GM19240 (cell line): ENCODE results near the gene CHST5.

Experiments used
- DNase-seq: peaks from one replicate; pipeline ENCODE4 v3.0.0; 2011; ENCODE audit warnings: low spot score; ENCODE audit not compliant: insufficient read length

CHST5 gene

DNA sequence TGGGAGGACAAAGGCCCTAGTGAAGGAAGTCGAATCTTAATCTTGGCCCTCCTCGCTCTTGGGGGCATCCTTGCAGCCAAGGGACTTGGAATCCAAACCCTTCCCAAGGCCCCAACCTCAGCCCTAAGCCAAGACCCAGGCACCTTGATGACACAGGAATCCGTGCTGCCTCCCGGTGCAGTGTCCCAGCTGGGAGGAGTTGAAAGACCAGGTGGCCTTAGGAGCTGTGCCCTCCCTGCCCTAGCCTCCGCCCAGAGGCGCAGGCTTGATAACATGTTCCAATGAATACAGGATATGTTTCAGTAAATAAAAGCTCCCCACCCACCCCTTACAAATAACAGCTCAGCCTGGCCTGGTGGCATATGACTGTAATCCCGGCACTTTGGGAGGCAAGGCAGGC, at the start of gene CHST5:
TSS of gene CHST5 (minus strand) at position 208 of the 400 bp plus-strand sequence. CDS start 5,724 bp downstream, outside the sequence.
- DNase-seq: no peak

DNA sequence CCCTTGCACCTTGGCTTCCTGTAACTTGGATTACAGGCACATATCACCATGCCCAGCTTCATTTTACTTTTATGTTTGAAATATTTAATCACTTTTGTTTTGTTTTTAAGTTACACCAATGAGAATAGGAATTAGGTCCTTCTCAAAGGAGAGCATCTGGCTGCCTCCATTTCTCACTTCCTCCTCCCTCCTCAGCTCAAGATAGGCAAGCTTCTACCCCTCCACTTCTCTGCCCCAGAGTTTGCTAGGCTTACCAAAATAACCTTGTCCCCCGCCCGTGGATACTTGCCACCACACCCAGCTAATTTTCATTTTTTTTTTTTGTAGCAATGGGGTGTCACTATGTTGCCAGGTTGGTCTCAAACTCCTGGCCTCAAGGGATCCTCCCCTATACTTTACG, 48.2 kb upstream of the CHST5 start:
- no peak for DNase-seq

DNA sequence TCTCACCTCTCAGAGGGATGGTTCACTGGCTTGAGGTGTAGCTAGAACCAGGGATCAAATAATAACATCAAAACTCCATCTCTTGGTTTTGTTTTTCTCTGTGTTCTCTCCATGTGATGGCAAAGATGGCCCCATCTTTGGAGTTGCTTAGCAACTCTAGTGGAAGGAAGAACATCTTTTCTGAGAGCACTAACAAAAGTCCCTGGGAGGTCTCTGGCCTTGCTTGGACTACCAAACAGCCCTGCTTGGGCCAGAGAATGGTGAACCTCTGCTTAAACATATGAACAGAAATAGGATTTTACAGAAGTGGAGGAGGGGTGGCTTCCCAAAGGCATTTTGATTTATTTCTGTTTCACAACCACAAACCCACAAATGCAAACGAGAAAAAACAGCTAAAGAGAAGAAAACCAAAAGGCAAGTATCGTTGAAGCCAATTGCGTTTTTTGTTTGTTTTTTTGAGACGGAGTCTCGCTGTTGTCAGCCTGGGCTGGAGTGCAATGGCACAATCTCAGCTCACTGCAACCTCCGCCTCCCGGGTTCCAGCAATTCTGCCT, 43.5 kb upstream of the CHST5 start:
- DNase-seq: no peak

DNA sequence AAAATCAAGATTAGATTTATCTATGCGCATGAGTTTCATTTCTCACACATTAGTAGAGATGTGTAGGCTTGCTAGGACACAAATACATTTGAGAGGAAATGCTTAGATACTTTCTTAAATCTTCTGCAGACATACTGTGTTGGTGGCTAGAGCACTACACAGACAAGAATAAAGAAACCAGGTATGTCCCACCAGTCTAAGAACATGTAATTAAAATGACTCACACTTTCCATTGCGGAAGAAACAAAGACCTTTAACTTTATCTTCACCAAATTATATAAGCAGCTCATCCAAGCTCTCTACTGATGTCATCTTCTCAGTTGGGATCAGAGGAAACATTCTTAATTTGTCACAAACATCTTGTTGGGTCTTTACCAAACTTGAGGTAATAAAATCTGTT, 42.8 kb upstream of the CHST5 start:
- DNase-seq: no peak

DNA sequence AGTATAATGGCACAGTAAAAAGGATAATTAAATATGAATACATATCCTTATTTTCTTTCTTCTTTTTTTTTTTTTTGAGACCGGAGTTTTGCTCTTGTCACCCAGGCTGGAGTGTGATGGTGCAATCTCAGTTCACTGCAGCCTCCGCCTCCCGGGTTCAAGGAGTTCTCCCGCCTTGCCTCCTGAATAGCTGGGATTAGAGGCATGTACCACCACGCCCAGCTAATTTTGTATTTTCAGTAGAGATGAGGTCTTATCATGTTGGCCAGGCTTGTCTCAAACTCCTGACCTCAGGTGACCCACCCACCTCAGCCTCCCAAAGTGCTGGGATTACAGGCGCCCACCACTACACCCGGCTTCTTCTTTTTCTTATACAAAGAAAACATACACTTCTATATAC, 42.3 kb upstream of the CHST5 start:
- DNase-seq: no peak

DNA sequence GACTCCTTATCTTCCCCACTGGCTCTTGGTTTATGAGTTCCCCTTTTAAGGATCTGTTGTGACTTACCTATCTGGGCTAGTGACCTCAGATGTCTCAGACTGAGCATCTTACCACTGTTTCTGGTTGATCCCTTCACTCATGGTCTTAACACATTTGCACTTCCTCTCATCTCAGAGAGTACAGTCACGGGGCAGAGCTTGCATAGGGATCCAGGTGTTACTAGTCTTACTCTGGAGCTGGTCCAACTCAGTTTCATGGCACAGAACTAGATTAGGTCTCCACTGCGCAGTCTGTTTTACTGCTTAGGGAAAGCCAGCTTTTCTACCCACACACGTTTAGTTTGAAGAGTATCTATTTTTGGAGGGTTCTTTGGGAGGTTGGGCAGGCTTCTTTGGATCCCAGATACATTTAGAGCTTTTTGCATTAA, 40.5 kb upstream of the CHST5 start:
- no peak for DNase-seq

DNA sequence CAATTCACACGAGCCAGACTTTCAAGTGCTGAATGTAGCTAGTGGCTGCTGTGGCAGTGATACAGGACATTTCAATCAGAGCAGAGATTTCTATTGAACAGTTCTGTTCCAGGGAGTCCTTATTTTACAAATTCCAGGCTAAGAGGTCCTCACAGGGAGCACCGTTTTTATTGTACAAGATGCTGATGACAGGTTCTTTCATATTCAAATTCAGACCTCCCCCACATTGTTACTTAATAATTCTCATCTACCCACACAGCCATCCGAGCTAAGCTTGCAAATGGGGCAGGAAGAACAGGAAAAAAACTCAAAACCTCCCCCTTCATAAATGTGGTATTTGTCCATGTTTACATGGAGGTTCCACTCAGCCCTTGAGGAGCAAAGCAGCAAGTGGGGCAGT, 40.0 kb upstream of the CHST5 start:
- DNase-seq: no peak

DNA sequence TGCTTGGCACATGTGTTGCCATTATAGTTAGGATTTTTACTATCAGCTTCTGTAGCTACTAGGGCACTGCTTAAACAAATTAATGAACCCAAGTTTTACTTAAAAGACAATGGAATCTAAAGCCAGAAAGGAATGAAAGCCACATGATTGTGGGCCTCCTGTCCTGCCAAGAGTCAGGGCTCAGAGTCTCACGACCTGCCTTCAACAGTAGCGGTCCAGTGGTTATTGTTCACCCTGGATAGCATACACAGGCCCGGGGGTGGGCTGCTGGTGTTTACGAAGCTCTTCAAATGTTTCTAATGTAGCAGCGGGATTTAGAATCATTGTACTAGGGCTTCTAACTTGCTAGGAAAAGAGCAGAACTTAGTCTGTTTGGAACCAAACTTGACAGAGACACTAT, 38.0 kb upstream of the CHST5 start:
- no peak for DNase-seq

DNA sequence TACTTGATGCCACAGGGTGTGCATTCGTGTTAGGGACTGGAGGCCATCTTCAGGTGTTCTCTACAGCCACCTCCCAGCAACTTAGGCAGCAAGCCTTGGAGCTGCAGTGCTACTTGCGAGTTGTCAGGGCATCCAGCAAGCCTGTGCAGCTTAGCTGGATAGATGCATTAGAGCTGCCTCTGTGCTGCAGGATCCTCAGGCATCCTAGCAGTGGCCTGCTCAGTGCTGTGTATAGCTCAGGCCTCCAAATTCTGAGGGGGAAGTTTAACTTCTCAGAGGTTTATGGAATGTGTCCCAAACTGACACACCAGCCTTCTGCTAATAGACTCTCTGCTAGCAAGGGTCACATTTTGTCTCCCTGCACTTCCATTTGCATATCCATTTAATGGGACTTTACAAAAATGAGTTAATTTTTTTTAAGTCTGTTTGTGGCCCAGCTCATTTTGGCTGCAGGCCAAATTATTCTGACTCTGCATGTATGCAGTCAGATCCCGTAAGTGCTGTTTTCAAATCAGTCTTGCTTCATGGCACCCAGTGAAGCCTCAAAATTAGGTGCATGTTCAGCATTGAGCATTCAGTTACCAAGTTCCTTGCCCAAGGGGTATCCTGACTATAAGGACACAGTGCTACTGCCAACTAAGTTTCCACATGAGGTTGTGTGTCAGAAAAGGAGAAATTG, 37.1 kb upstream of the CHST5 start:
- no peak for DNase-seq

DNA sequence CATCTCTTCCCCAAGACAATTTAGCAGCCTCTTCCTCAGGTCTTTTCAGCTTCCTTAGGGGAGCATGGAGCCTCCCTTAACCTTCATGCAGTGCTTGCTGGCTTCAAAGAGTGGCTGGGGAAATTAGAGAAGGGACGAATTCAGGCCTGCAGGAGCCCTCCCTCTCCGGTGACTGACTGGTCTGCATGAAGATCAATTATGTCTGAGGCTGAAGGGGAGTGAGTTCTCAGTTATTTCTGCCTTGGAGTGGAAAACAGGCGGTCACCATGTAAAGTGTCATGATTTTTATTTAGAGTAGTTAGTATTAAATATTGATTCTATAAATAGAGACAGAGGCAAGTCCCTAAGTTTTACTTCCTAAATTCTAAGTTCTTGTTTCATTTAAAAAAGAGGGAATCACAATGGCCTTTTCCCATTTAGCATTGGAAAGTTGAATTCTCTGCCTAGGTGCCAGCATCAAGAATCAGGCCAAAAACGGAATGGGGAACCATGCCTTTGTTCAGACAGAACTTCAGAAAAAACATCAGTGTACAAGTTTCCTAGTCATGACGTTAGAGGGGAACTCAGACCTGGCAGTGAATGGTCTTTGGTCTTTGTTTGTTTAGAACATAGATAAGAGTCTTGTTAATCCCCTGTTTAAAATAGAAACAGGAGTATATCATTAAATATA, 34.6 kb upstream of the CHST5 start:
- no peak for DNase-seq

DNA sequence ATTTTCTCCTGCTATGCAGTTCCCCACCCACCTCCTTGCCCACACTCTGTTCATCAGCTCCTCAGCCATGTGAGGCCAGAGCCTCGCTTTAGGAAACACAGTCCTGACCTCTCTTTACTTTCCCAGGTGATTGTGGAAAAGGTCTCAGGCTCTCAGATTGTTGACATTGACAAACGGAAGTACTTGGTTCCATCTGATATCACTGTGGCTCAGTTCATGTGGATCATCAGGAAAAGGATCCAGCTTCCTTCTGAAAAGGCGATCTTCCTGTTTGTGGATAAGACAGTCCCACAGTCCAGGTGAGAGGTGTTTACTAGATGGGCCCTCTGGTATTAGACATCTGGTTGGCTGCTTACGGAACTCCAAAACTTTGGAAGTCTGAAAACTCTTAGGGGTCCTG, 32.0 kb upstream of the CHST5 start:
- DNase-seq: no peak

DNA sequence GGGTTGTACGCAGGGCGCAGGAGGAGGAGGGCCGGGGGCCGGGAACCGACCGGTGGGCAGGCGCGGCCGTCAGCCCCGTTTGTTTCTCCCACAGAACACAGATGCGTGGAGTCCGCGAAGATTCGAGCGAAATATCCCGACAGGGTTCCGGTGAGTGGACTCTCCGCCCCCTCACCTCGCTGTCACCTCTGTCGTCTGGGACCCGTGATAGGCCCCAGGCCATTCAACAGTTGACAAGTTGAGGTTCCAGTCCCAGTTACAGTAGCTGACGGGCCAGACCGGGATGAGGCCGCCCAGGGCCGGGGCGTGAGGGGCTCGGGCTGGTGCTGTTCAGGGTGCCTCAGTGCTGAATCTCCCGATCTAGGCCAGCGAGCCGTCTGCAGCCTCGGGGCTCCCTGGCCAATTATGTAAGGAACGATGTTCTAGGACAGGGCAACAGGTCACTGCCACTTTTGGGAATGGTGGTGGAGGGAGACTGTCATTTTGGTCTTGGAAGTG, 30.9 kb upstream of the CHST5 start:
- DNase-seq: no peak

DNA sequence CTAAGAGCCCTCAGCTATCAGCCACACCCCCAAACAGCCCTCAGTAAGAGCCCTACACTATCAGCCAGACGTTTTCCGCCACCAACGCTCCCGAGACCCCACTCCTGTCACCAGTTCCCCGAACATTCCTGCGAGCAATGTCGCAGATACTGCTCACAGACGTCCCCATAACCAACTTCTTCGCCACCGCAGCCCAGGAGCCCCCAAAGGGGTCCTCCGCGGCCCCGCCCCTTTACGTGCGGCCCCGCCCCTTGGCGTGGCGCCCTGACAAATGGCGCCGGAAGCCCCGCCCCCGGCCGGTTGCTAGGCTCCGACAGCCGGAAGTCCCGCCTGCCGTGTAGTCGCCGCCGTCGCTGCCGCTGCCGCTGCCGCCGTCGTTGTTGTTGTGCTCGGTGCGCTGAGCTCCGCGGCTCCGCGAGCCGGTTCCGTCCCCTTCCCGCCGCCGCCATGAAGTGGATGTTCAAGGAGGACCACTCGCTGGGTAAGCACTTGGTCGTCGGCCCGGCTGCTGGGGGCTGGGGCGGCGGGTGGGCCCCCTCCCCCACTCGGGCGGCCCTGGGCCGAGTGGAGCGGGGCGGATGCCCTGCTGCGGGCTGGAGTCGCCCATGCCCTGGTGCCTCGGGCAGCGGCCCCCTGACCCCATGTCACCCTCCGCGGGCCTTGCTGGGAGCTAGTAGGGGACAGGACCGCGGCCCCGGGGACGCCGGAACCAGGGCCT, 30.3 kb upstream of the CHST5 start, which contains the start of gene GABARAPL2:
TSS of gene GABARAPL2 (plus strand) at position 340 of the 718 bp plus-strand sequence. CDS start at position 448, 108 bp downstream.
- DNase-seq: peak; percentile 64

DNA sequence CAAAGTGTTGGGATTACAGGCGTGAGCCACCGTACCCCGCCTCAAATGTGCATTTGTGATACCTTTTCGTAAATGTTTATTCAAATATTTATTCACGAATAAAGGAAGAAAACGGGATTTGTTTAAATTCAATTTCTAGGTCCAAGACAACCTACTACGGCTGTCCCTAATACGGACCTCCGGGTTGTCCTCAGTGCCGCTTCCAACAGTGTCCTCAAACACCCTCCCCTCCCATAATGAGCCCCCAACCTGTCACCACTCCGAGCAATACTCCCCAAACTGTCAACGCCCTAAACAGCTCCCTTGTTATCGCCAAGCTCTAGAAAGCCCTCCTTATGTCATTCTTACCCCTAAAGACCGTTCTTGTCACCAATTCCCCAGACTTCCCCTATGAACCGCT, 29.7 kb upstream of the CHST5 start:
- DNase-seq: no peak

DNA sequence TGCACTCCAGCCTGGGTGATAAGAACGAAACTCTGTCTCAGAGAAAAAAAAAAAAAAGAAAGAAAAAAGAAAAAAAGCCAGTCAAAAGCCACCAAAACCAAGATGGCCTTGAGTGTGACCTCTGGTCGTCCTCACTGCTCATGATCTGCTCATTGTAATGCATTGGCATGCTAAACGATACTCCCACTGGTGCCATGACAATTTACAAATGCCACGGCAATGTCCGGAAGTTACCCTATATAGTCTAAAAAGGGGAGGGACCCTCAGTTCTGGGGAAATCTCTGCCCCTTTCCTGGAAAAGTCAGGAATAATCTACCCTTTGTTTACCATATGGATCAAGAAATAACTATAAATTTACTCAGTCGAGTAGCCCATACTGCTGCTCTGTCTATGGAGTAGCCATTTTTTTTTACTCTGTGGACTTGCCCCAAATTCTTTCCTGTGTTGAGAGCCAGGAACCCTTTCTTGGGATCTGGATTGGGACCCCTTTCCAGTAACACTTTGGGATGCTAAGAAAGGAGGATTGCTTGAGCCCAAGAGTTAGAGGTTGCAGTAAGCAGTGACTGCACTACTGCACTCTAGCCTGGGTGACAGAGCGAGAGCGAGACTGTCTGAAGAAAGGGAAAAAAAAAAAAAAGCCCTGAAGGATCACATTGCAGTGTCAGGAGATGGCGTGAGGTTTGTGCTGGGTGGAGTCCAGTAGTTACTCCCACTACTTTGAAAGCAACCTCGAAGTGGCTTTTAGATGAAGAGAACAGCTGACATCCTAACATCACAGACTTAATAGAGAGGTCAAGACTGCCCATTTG, 23.9 kb upstream of the CHST5 start:
- DNase-seq: no peak

DNA sequence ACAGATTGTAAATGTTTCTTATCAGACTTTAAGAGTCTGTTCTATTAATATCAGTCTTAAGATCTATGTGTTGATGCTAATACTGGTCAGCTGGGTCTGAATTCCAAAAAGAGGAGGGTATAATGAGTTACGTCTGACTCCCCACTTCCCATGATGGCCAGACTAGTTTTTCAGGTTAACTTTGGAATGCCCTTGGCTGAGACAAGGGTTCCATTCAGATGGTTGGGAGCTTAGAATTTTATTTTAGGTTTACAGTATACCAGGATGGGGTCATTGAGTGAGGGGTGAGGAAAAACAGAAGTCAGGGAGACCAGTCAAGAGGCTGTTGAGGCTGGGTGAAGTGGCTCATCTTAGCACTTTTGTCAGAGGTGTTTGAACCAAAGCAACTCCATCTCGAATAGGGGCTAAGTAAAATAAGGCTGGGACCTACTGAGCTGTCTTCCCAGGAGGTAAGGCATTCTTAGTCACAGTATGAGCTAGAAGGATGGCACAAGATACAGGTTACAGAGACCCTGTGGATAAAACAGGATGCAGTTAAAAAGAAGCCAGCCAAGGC, 23.0 kb upstream of the CHST5 start:
- no peak for DNase-seq

DNA sequence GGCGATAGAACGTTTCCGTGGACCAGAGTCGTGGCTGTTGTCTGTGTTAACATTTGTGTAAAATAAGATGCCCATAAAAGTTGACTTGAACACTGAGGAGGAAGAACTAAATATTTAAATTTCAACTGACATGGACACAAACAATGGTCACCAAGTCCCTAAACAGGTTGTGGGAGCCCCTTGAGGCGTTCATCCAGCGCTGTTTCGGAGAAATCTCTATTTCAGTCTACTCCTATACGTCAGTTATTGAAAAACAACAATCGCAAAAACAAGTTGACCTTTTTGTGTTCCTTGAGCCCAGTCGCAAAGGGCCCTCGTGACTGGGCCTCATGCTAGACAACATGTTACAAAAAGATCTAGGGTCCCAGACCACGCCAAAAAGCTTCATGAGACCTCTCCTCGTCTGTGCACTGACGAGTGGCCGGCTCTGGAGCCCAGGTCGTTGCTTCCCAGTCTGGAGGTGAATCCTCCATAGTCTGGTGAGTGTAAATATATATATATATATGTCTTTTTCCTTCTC, 20.6 kb upstream of the CHST5 start:
- no peak for DNase-seq

DNA sequence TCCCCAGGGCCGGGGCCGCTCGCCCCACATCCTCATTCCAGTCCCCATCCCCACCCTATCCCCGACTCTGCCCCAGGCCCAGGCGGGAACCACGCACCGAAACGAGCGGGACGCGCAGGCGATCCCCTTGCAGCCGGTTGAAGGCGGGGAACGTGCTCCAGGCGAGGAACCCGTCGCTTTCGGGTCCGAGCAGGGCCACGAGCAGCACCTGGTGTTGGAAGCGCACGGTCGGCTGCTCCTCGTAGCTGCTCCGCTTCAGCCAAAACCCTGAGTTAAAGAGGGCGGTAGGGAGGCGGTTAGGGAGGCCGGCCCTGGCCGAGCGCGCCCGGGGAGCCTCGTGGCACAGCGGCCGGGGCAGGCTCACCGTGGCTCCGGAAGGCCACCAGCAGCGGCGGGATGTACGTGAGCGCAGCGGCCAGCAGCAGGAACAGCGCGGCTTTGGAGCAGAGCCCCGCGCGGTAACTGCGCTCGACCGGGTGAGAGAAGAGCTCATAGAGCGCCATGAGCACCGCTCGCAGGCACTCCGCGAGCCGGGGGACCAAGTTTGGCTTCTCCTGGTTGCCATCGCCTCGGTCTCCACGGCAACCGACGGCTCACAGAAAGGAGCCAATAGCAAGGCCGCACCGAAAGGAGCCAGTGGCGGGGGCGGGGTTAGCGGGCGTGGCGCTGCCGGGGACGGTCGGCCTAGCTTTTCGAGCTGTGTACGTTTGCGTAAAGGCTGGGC, 20.0 kb upstream of the CHST5 start, which contains the start of gene TMEM231:
TSS of gene TMEM231 (minus strand) at position 546 of the 724 bp plus-strand sequence. CDS start at position 503, 43 bp downstream.
- DNase-seq: peak; percentile 94

DNA sequence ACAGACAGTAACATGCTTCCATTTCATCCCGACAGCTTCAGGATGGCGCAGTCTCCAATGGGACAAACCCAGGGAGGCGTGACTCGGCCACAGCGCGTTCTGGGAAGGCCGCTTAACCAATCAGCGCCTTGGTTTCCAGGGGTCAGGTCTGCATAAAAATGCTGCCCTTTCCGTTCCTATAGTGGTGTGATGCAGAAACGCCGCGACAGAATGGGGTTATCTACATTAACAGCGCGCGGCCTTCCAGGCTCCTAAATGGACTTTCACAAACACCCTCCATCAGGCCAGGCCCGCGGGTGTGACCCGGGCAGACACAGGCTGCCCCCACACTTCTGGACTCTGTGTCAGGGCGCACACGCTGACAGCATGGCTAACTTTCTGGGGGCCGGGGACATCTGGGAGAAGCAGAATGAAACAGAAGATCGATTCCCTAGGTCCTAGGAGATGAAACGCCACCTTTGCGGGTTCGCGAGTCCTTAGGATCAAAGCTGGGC, 19.4 kb upstream of the CHST5 start:
- DNase-seq: no peak

DNA sequence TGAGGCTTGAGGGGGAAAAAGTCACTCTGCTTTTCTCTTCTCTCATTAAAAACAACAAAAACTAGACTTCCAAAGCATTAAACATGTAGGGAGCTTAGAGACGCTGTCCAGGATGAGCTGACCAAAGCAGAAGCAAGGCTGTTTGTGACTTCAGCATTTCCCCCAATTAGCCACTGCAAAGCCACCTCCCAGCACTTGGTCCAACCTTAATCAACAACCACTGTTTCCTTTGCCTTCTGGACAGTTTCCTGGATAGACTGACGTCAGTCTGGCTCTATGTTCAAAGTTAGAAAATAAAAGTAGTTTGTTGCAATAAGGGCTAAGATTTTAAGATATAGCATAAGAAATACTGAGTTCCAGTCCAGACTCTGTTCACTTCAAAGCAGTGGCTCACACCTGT, 17.0 kb upstream of the CHST5 start:
- no peak for DNase-seq
